ENCODE data around the gene DYNLT5.
A peak's percentile ranks its signal among the peaks of the same experiment; 100 is the strongest.
"Not testable (repeated sequence)": the region's sequence is repeated elsewhere in the genome, so short reads cannot be mapped to it uniquely, and the experiment has no call there.

Gene DYNLT5

GRCh38 chr1:66723985-66724384 lies 28.3 kb upstream of the DYNLT5 start:
- Histone ChIP-seq H3K27ac (no peak overlapping the region), H3K36me3 (no peaks in the 10 kb centered on the region), H3K9me3 (no peaks in the 10 kb centered on the region), H3K4me1 (ENCODE audit: control insufficient read depth in 1 of 2, insufficient read depth in 1 of 2, low read depth in 1 of 2, low read length in 1 of 2) (peaks cover 5 to 9% of the 10 kb centered on the region in 2 experiments), H3K4me3 (ENCODE audit: low read depth in 1 of 2, low read length in 1 of 2) (no peak overlapping the region), H3K27me3 (no peaks in the 10 kb centered on the region)
- no peak for TF ChIP-seq CTCF (IDR thresholded peaks at IDR 0.05)

GRCh38 chr1:66725885-66726665 lies 26.2 kb upstream of the DYNLT5 start:
- Histone ChIP-seq H3K27ac (no peak overlapping the region), H3K9me3 (no peaks in the 10 kb centered on the region), H3K4me1 (ENCODE audit: control insufficient read depth in 1 of 2, insufficient read depth in 1 of 2, low read depth in 1 of 2, low read length in 1 of 2) (peaks cover 12 to 16% of the 10 kb centered on the region in 2 experiments), H3K4me3 (ENCODE audit: low read depth in 1 of 2, low read length in 1 of 2) (no peak overlapping the region), H3K36me3 (no peaks in the 10 kb centered on the region), H3K27me3 (no peaks in the 10 kb centered on the region)
- TF ChIP-seq CTCF (IDR thresholded peaks at IDR 0.05), result peak; percentile 74

- Histone ChIP-seq H3K36me3 (no peaks in the 10 kb centered on the region), H3K27me3 (no peaks in the 10 kb centered on the region), H3K4me1 (ENCODE audit: control insufficient read depth in 1 of 2, insufficient read depth in 1 of 2, low read depth in 1 of 2, low read length in 1 of 2) (peaks cover 23 to 29% of the 10 kb centered on the region in 2 experiments), H3K4me3 (ENCODE audit: low read depth in 1 of 2, low read length in 1 of 2) (no peak overlapping the region), H3K27ac (no peak overlapping the region), H3K9me3 (no peaks in the 10 kb centered on the region)
- TF ChIP-seq CTCF (IDR thresholded peaks at IDR 0.05), result no peak
Measured at GRCh38 chr1:66728021-66728420, 24.2 kb upstream of the DYNLT5 start.

- H3K4me1 ChIP-seq (ENCODE audit: control insufficient read depth in 1 of 2, insufficient read depth in 1 of 2, low read depth in 1 of 2, low read length in 1 of 2), result peaks cover 30 to 36% of the 10 kb centered on the region in 2 experiments
- not testable (repeated sequence) for H3K4me3 ChIP-seq (ENCODE audit: low read depth in 1 of 2, low read length in 1 of 2); H3K27me3 ChIP-seq; H3K9me3 ChIP-seq; H3K36me3 ChIP-seq; H3K27ac ChIP-seq
Measured at GRCh38 chr1:66728716-66729115, 23.5 kb upstream of the DYNLT5 start.

- H3K27ac ChIP-seq, result no peak overlapping the region
- H3K4me1 ChIP-seq (ENCODE audit: control insufficient read depth in 1 of 2, insufficient read depth in 1 of 2, low read depth in 1 of 2, low read length in 1 of 2), result peaks cover 30 to 37% of the 10 kb centered on the region in 2 experiments
- no peaks in the 10 kb centered on the region for H3K9me3 ChIP-seq
- H3K4me3 ChIP-seq (ENCODE audit: low read depth in 1 of 2, low read length in 1 of 2), result no peak overlapping the region
- no peak for TF ChIP-seq CTCF (IDR thresholded peaks at IDR 0.05)
- H3K27me3 ChIP-seq, result no peaks in the 10 kb centered on the region
- H3K36me3 ChIP-seq, result no peaks in the 10 kb centered on the region
Measured at GRCh38 chr1:66729119-66729518, 23.1 kb upstream of the DYNLT5 start.

- H3K4me3 ChIP-seq (ENCODE audit: low read depth in 1 of 2, low read length in 1 of 2), result no peak overlapping the region
- TF ChIP-seq CTCF (IDR thresholded peaks at IDR 0.05), result no peak
- H3K36me3 ChIP-seq, result no peaks in the 10 kb centered on the region
Measured at GRCh38 chr1:66729523-66729922, 22.7 kb upstream of the DYNLT5 start.

More at GRCh38 chr1:66729523-66729922, 22.7 kb upstream of the DYNLT5 start:
- Histone ChIP-seq H3K4me1 (ENCODE audit: control insufficient read depth in 1 of 2, insufficient read depth in 1 of 2, low read depth in 1 of 2, low read length in 1 of 2) (peaks cover 30 to 37% of the 10 kb centered on the region in 2 experiments), H3K27me3 (no peaks in the 10 kb centered on the region), H3K27ac (no peak overlapping the region), H3K9me3 (no peaks in the 10 kb centered on the region)

Data from neutrophil (primary cell).